Endodermal cell (in vitro differentiated cells): ENCODE measurements around the gene APOC1. TPM values are rescaled to one million over a fixed set of nuclear protein-coding genes. Genes with fewer than 3 reads are reported as not detected.
"Not testable (repeated sequence)": the region's sequence is repeated elsewhere in the genome, so short reads cannot be mapped to it uniquely, and the experiment has no call there.

ENCODE experiments used
- DNase-seq: peaks from one replicate; pipeline ENCODE4 v3.0.0-alpha.2; 2017
- H3K27ac ChIP-seq: 2 replicates; pipeline ENCODE4 v1.5.1; 2013; ENCODE audit warnings: mild to moderate bottlenecking, low read depth, low read length, moderate library complexity
- H3K27me3 ChIP-seq: 2 replicates; pipeline ENCODE4 v1.6.1; 2013; ENCODE audit warnings: mild to moderate bottlenecking, low read length, moderate library complexity; ENCODE audit not compliant: insufficient read depth, control insufficient read depth, poor library complexity, severe bottlenecking
- H3K36me3 ChIP-seq: 2 replicates; pipeline ENCODE4 v1.7.0; 2013; ENCODE audit warnings: mild to moderate bottlenecking, low read length, moderate library complexity; ENCODE audit not compliant: control insufficient read depth, insufficient read depth
- H3K4me1 ChIP-seq: one replicate; pipeline ENCODE4 v1.7.0; 2013; ENCODE audit warnings: low read length; ENCODE audit not compliant: control insufficient read depth, insufficient read depth
- H3K4me3 ChIP-seq: 2 replicates; pipeline ENCODE4 v1.5.1; 2013; ENCODE audit warnings: mild to moderate bottlenecking, low read length, moderate library complexity
- H3K9ac ChIP-seq: 2 replicates; pipeline ENCODE4 v1.6.1; 2013; ENCODE audit warnings: mild to moderate bottlenecking, low read length, moderate library complexity; ENCODE audit not compliant: poor library complexity, severe bottlenecking; ENCODE audit errors: extremely low read depth
- H3K9me3 ChIP-seq: 2 replicates; pipeline ENCODE4 v1.6.1; 2013; ENCODE audit warnings: mild to moderate bottlenecking, low read length, moderate library complexity; ENCODE audit not compliant: control insufficient read depth
- H3K27ac Mint-ChIP-seq: 2 replicates; pipeline ENCODE4 v1.8.0; 2020; ENCODE audit warnings: mixed read lengths
- H3K27me3 Mint-ChIP-seq: 2 replicates; pipeline ENCODE4 v1.8.0; 2021; ENCODE audit warnings: mild to moderate bottlenecking, mixed read lengths; ENCODE audit not compliant: insufficient read depth
- H3K36me3 Mint-ChIP-seq: 2 replicates; pipeline ENCODE4 v1.8.0; 2020; ENCODE audit warnings: low read depth, mixed read lengths
- H3K4me1 Mint-ChIP-seq: 2 replicates; pipeline ENCODE4 v1.8.0; 2020; ENCODE audit warnings: mixed read lengths
- H3K4me3 Mint-ChIP-seq: 2 replicates; pipeline ENCODE4 v1.8.0; 2020; ENCODE audit warnings: mild to moderate bottlenecking, moderate library complexity, mixed read lengths
- H3K9me3 Mint-ChIP-seq: 2 replicates; pipeline ENCODE4 v1.8.0; 2020; ENCODE audit warnings: mild to moderate bottlenecking, mixed read lengths
- CTCF ChIP-seq: fragments of 200-600 bp; sonication (generic); conservative IDR thresholded peaks from 2 replicates; pipeline ENCODE4 v1.5.0; 2021; ENCODE audit warnings: antibody characterized with exemption, mild to moderate bottlenecking
- WGBS, 2 experiments: methylation state at CpG; one replicate each; pipeline versions ENCODE4 v1.1.5 to v1.1.7; 2013; ENCODE audit warnings: missing lambda C conversion rate in 2 of 2, mixed read lengths in 1 of 2; ENCODE audit not compliant: insufficient coverage in 1 of 2, insufficient read length in 1 of 2; 5-methylcytosine and 5-hydroxymethylcytosine counted together
- total RNA-seq, 2 donors: library from RNA; stranded (reverse); fragmentation: NEBNext Ultra II Directional in 1 of 2; extraction: Animal tissue kit (Norgen Biotek cat#: 25700) in 1 of 2; gene quantifications; 2 replicates in 1 of 2; 3 replicates in 1 of 2; pipeline ENCODE4 v1.2.1, GENCODE V29; 2021

APOC1 gene
- total RNA-seq, 2 donors from 2014 or later = 914 to 1,040 TPM

GRCh38 chr19:44908074-44908835, 6.2 kb upstream of the APOC1 start:
- TF ChIP-seq CTCF = no peak
- peaks cover 26% of the 10 kb centered on the region for H3K4me1 Mint-ChIP-seq
- Histone ChIP-seq H3K9ac (no peak overlapping the region), H3K27ac (no peak overlapping the region), H3K36me3 (peaks cover 19% of the 10 kb centered on the region), H3K27me3 (no peaks in the 10 kb centered on the region), H3K4me3 (peak overlapping the region; percentile 99), H3K4me1 (peaks cover 6% of the 10 kb centered on the region), H3K9me3 (no peaks in the 10 kb centered on the region)
- no peaks in the 10 kb centered on the region for H3K27me3 Mint-ChIP-seq
- H3K4me3 Mint-ChIP-seq = peak overlapping the region; percentile 99
- peaks cover 31% of the 10 kb centered on the region for H3K36me3 Mint-ChIP-seq
- WGBS, 2 experiments = 95 to 97% methylated on average over 40 to 46 of the region's 46 CpGs
- peak overlapping the region; percentile 77 for H3K27ac Mint-ChIP-seq
- H3K9me3 Mint-ChIP-seq = no peaks in the 10 kb centered on the region
- no peak for DNase-seq

- H3K27ac Mint-ChIP-seq = no peak overlapping the region
- no peak overlapping the region for H3K9ac ChIP-seq
- peaks cover 30% of the 10 kb centered on the region for H3K4me1 Mint-ChIP-seq
- peak; percentile 34 for TF ChIP-seq CTCF
- H3K4me3 ChIP-seq = no peak overlapping the region
- H3K4me3 Mint-ChIP-seq = peak overlapping the region; percentile 42
- no peak for DNase-seq
- no peaks in the 10 kb centered on the region for H3K9me3 ChIP-seq
- peaks cover 4% of the 10 kb centered on the region for H3K4me1 ChIP-seq
- H3K27ac ChIP-seq = no peak overlapping the region
- H3K36me3 ChIP-seq = peaks cover 19% of the 10 kb centered on the region
- H3K27me3 ChIP-seq = no peaks in the 10 kb centered on the region
- no peaks in the 10 kb centered on the region for H3K9me3 Mint-ChIP-seq
- 95 to 98% methylated on average over 15 to 44 of the region's 44 CpGs for WGBS, 2 experiments
- H3K27me3 Mint-ChIP-seq = no peaks in the 10 kb centered on the region
- peaks cover 29% of the 10 kb centered on the region for H3K36me3 Mint-ChIP-seq
These were observed 5.6 kb upstream of the APOC1 start for GRCh38 chr19:44908836-44909261.

GRCh38 chr19:44909775-44910174, 4.6 kb upstream of the APOC1 start:
- Mint-ChIP-seq H3K4me1 (peaks cover 36% of the 10 kb centered on the region), H3K27me3 (no peaks in the 10 kb centered on the region), H3K27ac (peak overlapping the region; percentile 92), H3K36me3 (peaks cover 29% of the 10 kb centered on the region), H3K9me3 (no peaks in the 10 kb centered on the region), H3K4me3 (peak overlapping the region; percentile 42)
- H3K9ac ChIP-seq = no peak overlapping the region
- no peaks in the 10 kb centered on the region for H3K4me1 ChIP-seq
- H3K9me3 ChIP-seq = no peaks in the 10 kb centered on the region
- no peaks in the 10 kb centered on the region for H3K27me3 ChIP-seq
- peaks cover 19% of the 10 kb centered on the region for H3K36me3 ChIP-seq
- TF ChIP-seq CTCF = no peak
- no peak for DNase-seq
- no peak overlapping the region for H3K4me3 ChIP-seq
- H3K27ac ChIP-seq = no peak overlapping the region
- 89% methylated on average over 4 of the region's 5 CpGs; no CpG with 5 or more reads in 1 of the 2 experiments for WGBS, 2 experiments

GRCh38 chr19:44911896-44912295, 2.5 kb upstream of the APOC1 start:
- not testable (repeated sequence) for H3K27me3 Mint-ChIP-seq, H3K27me3 ChIP-seq, H3K9me3 Mint-ChIP-seq, H3K4me3 Mint-ChIP-seq, H3K4me3 ChIP-seq, H3K9ac ChIP-seq, DNase-seq, H3K27ac ChIP-seq, H3K4me1 ChIP-seq, H3K9me3 ChIP-seq
- Mint-ChIP-seq H3K36me3 (peaks cover 31% of the 10 kb centered on the region), H3K4me1 (peaks cover 36% of the 10 kb centered on the region), H3K27ac (peak overlapping the region; percentile 39)
- peaks cover 29% of the 10 kb centered on the region for H3K36me3 ChIP-seq
- 95% methylated on average over 5 to 6 of the region's 6 CpGs for WGBS, 2 experiments
